ENCODE measurements around the gene RUNDC3A.

The RUNDC3A gene

GRCh38 chr17:44308320-44308818 lies at the start of gene RUNDC3A:
TSS of gene RUNDC3A (plus strand) at chr17:44308601. CDS start at chr17:44308833, 232 bp downstream.
- ChIA-PET POLR2A (interaction anchor here (0.6 to 1.2 kb wide), 10 partner anchors 9 to 555 kb away, joined by 3 to 7 read pairs (median 4); partner anchors contain the start of gene ATXN7L3), CTCF (interaction anchor here (0.6 kb wide), 1 partner anchor 372 kb away, joined by 3 read pairs; no protein-coding TSS in a partner anchor)
- Histone ChIP-seq H3K9me3 (ENCODE audit: control insufficient read depth, insufficient read depth, low read depth, low read length) (no peaks in the 10 kb centered on the region), H3K36me3 (ENCODE audit: control insufficient read depth in 2 of 2, insufficient read depth in 1 of 2, low read length in 2 of 2) (no peaks in the 10 kb centered on the region), H3K4me1 (ENCODE audit: control insufficient read depth, insufficient read depth, low read length) (peaks cover 3% of the 10 kb centered on the region; the same call in 1 of the 2 replicates), H3K4me3 (ENCODE audit: low read depth, low read length) (peak within 1 kb of the TSS; percentile 36), H3K27ac (ENCODE audit: extremely low read depth, low read depth, low read length) (no peak within 1 kb of the TSS)
- TF ChIP-seq ZNF596 (tag by site-specific recombination; IDR thresholded peaks at IDR 0.05), result no peak
- TF ChIP-seq ZBTB49 (tag by site-specific recombination; IDR thresholded peaks at IDR 0.05; ENCODE audit: low read depth), result no peak
- TF ChIP-seq ZNF398 (tag by site-specific recombination; IDR thresholded peaks at IDR 0.05), result peak; percentile 94
- no peak for TF ChIP-seq BCL11A (tag by site-specific recombination; IDR thresholded peaks at IDR 0.05; ENCODE audit: low read depth)
- no peak for TF ChIP-seq ZNF529 (tag by site-specific recombination; IDR thresholded peaks at IDR 0.05; ENCODE audit: insufficient replicate concordance)
- TF ChIP-seq ZNF174 (tag by site-specific recombination; IDR thresholded peaks at IDR 0.05), result no peak
- peak; percentile 91 for TF ChIP-seq SP2 (tag by site-specific recombination; IDR thresholded peaks at IDR 0.05)
- no peak for TF ChIP-seq ZNF433 (tag by site-specific recombination; IDR thresholded peaks at IDR 0.05; ENCODE audit: low read depth)
- no peak for TF ChIP-seq ZNF211 (tag by site-specific recombination; IDR thresholded peaks at IDR 0.05; ENCODE audit: low read depth)
- no peak for TF ChIP-seq ZNF423 (tag by site-specific recombination; IDR thresholded peaks at IDR 0.05)
- no peak for TF ChIP-seq ZNF175 (tag by site-specific recombination; IDR thresholded peaks at IDR 0.05)
- TF ChIP-seq ZNF26 (tag by site-specific recombination; IDR thresholded peaks at IDR 0.05), result no peak
- peak; percentile 85 for TF ChIP-seq SP3 (tag by site-specific recombination; IDR thresholded peaks at IDR 0.05)
- peak; percentile 83 for TF ChIP-seq ZBTB10 (tag by site-specific recombination; IDR thresholded peaks at IDR 0.05)
- no peak for TF ChIP-seq ZNF449 (tag by site-specific recombination; IDR thresholded peaks at IDR 0.05)
- no peak for TF ChIP-seq ZEB2 (tag by site-specific recombination; IDR thresholded peaks at IDR 0.05)
- TF ChIP-seq ZNF266 (tag by site-specific recombination; IDR thresholded peaks at IDR 0.05; ENCODE audit: low read depth), result no peak
- TF ChIP-seq ZBTB26 (tag by site-specific recombination; optimal IDR thresholded peaks at IDR 0.05), result no peak
- TF ChIP-seq ZNF169 (tag by site-specific recombination; IDR thresholded peaks at IDR 0.05), result no peak
- TF ChIP-seq HIC1 (tag by site-specific recombination; IDR thresholded peaks at IDR 0.05), result peak; percentile 59
- no peak for TF ChIP-seq PRDM4 (tag by site-specific recombination; IDR thresholded peaks at IDR 0.05)
